ENCODE results near the gene ANO10. TPM values are rescaled to one million over a fixed set of nuclear protein-coding genes. Genes with fewer than 3 reads are reported as not detected.
A peak's percentile ranks its signal among the peaks of the same experiment; 100 is the strongest.

The ANO10 gene
- total and polyA plus RNA-seq, 2 donors (not counting 3 experiments of a cell fraction or from before 2014, with no cell fraction given) = 28.4 to 45.8 TPM

DNA sequence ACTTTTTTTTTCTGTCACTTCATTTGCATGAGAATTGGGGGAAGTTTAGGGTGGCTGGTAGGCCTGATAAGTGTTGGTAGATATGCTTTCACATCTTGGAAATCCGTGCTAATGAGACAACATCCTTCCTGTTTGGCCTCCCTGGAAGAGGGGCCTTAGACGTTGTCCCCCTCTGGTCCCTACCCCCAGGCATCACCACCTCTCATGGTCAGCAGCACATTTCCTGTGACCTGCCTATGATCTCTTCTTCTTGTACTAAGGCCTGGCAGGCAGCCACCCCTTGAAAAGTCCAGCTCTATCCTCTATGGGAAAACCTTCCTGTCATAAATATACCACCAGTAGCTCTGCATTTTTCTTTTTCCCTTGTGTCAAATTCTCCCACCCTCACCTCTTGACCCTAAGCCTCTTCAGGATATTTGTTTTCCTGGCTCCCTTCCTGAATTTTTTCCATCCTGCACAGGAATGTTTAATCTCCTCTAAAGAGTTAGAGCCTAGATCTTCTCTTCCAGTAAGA, 227.7 kb downstream of the ANO10 start:
- ChIA-PET POLR2A (interaction anchor here (0.7 to 1.9 kb wide), 11 partner anchors 25 to 214 kb away, joined by 3 to 8 read pairs (median 4); partner anchors contain the start of gene SNRK), CTCF (interaction anchor here (0.6 to 3.9 kb wide), 15 partner anchors 10 to 232 kb away, joined by 3 to 48 read pairs (median 5); partner anchors contain the start of gene SNRK)
- Histone ChIP-seq H3K27me3 (ENCODE audit: control insufficient read depth in 2 of 2, insufficient read depth in 2 of 2, low read length in 2 of 2) (no peaks in the 10 kb centered on the region), H3K79me2 (ENCODE audit: control insufficient read depth, insufficient read depth, low read length) (peaks cover 12% of the 10 kb centered on the region), H3K9me3 (replicated peaks; ENCODE audit: control insufficient read depth, insufficient read depth, low read length) (no peaks in the 10 kb centered on the region), H3K9me1 (replicated peaks; ENCODE audit: control insufficient read depth, extremely low read depth, insufficient read depth, low read length) (no peaks in the 10 kb centered on the region), H3K36me3 (ENCODE audit: control insufficient read depth in 2 of 2, extremely low read depth in 1 of 2, insufficient read depth in 2 of 2, low read length in 2 of 2) (no peaks in the 10 kb centered on the region), H3K27ac (ENCODE audit: insufficient read depth, low read depth, low read length) (peak overlapping the region; percentile 97), H2AFZ (ENCODE audit: low read depth, low read length) (no peak overlapping the region), H3K4me1 (ENCODE audit: control insufficient read depth, extremely low read depth, insufficient read depth, low read length) (peaks cover 67% of the 10 kb centered on the region), H3K9ac (replicated peaks; ENCODE audit: extremely low read depth, insufficient read depth, low read length) (peak overlapping the region; percentile 78), H4K20me1 (replicated peaks; ENCODE audit: control insufficient read depth, extremely low read depth, insufficient read depth, low read length) (no peaks in the 10 kb centered on the region), H3K4me2 (ENCODE audit: insufficient read depth, low read length) (peak overlapping the region; percentile 48), H3K4me3 (replicated peaks in 1 of 3; ENCODE audit: insufficient read depth in 1 of 3, low read depth in 1 of 3, low read length in 3 of 3) (peak overlapping the region in 1 of 3 experiments; percentile 9)
- BruUV-seq (replicated peaks) = no TSS peak
- DNase-seq (ENCODE audit: low read depth, low spot score) = peak; percentile 100
- intact Hi-C loops (cut with micrococcal nuclease) (loop anchor here (1.0 to 10.0 kb wide), 15 partner anchors 19 to 375 kb away; partner anchors contain the start of genes ABHD5, ANO10 and SNRK), dilution Hi-C loops (cut with MboI; ENCODE audit: extremely low pct_ligation_motif_present, low sequenced_read_pairs) (loop anchor here (25.0 kb wide), 1 partner anchor 207 kb away; no protein-coding TSS in a partner anchor)
- TF ChIP-seq, protein P1, sequence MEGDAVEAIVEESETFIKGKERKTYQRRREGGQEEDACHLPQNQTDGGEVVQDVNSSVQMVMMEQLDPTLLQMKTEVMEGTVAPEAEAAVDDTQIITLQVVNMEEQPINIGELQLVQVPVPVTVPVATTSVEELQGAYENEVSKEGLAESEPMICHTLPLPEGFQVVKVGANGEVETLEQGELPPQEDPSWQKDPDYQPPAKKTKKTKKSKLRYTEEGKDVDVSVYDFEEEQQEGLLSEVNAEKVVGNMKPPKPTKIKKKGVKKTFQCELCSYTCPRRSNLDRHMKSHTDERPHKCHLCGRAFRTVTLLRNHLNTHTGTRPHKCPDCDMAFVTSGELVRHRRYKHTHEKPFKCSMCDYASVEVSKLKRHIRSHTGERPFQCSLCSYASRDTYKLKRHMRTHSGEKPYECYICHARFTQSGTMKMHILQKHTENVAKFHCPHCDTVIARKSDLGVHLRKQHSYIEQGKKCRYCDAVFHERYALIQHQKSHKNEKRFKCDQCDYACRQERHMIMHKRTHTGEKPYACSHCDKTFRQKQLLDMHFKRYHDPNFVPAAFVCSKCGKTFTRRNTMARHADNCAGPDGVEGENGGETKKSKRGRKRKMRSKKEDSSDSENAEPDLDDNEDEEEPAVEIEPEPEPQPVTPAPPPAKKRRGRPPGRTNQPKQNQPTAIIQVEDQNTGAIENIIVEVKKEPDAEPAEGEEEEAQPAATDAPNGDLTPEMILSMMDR (IDR thresholded peaks at IDR 0.05; ENCODE audit: extremely low read depth in 1 of 2, insufficient read depth in 1 of 2, low read depth in 1 of 2, low read length in 2 of 2) = no peak
- TF ChIP-seq, protein P2, sequence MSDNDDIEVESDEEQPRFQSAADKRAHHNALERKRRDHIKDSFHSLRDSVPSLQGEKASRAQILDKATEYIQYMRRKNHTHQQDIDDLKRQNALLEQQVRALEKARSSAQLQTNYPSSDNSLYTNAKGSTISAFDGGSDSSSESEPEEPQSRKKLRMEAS (IDR thresholded peaks at IDR 0.05; ENCODE audit: insufficient read depth, insufficient read length) = peak; percentile 27
- TF ChIP-seq GATA2 (IDR thresholded peaks at IDR 0.05; ENCODE audit: insufficient read depth, insufficient read length, low read depth, low read length) = peak; percentile 100
- peak; percentile 97 for TF ChIP-seq FOS (IDR thresholded peaks at IDR 0.05; ENCODE audit: borderline replicate concordance, insufficient read depth, low read length)
- TF ChIP-seq MYC (IDR thresholded peaks at IDR 0.05; ENCODE audit: low read depth, low read length) = peak; percentile 59
- peak; percentile 99 for TF ChIP-seq POLR2AphosphoS5 (IDR thresholded peaks at IDR 0.05; ENCODE audit: insufficient read depth, low read depth, low read length)
- peak; percentile 93 for TF ChIP-seq JUN (IDR thresholded peaks at IDR 0.05; ENCODE audit: borderline replicate concordance, insufficient read depth, insufficient read length, low read depth)
- TF ChIP-seq POLR2A (IDR thresholded peaks at IDR 0.05; ENCODE audit: low read depth, low read length) = peak; percentile 90
- no peak for TF ChIP-seq EZH2 (IDR thresholded peaks at IDR 0.05; ENCODE audit: borderline replicate concordance, low read depth, low read length, severe bottlenecking)
- peak; percentile 98 for FAIRE-seq
